Activated CD4-positive, alpha-beta T cell treated with anti-CD3 and anti-CD28 coated beads for 24 hours (primary cell): ENCODE results near the gene GPRASP3.
"Not testable (repeated sequence)": the region's sequence is repeated elsewhere in the genome, so short reads cannot be mapped to it uniquely, and the experiment has no call there.

Source experiments
- DNase-seq, 2 donors: peaks; one replicate each; pipeline ENCODE4 v3.0.0-alpha.2; 2020; ENCODE audit warnings: low read depth in 2 of 2

Gene GPRASP3

GRCh38 chrX:102720237-102721168, at the start of gene GPRASP3:
Gene GPRASP3, plus strand, starts transcription at chrX:102720743. Its CDS starts 28,253 bp downstream, at chrX:102748996.
- DNase-seq = peak; percentile 48 to 58

GRCh38 chrX:102672856-102673255, 47.7 kb upstream of the GPRASP3 start:
- DNase-seq = no peak

GRCh38 chrX:102677479-102677878, 43.1 kb upstream of the GPRASP3 start:
- DNase-seq = not testable (repeated sequence)

- DNase-seq = no peak
These were observed 35.6 kb upstream of the GPRASP3 start for GRCh38 chrX:102684772-102685520.

GRCh38 chrX:102694749-102695148, 25.8 kb upstream of the GPRASP3 start:
- no peak for DNase-seq

- DNase-seq = no peak
These were observed 24.2 kb upstream of the GPRASP3 start for GRCh38 chrX:102696306-102696705.

- DNase-seq = no peak
These were observed 23.0 kb upstream of the GPRASP3 start for GRCh38 chrX:102697494-102697893.

- DNase-seq = no peak
These were observed 11.6 kb upstream of the GPRASP3 start for GRCh38 chrX:102708900-102709299.

- no peak for DNase-seq
These were observed 8.7 kb upstream of the GPRASP3 start for GRCh38 chrX:102711872-102712215.

GRCh38 chrX:102712216-102712966, 8.2 kb upstream of the GPRASP3 start, which contains the start of gene GPRASP2:
Gene GPRASP2, plus strand, starts transcription at chrX:102712448. Its CDS starts 2,422 bp downstream, at chrX:102714870.
- no peak for DNase-seq

GRCh38 chrX:102712981-102713625, 7.4 kb upstream of the GPRASP3 start:
- no peak for DNase-seq

GRCh38 chrX:102714994-102715393, 5.5 kb upstream of the GPRASP3 start:
- no peak for DNase-seq

GRCh38 chrX:102715967-102716366, 4.6 kb upstream of the GPRASP3 start:
- no peak for DNase-seq

- DNase-seq = not testable (repeated sequence)
These were observed 595 bp downstream of the GPRASP3 start for GRCh38 chrX:102721169-102721506.

GRCh38 chrX:102723456-102723855, 2.9 kb downstream of the GPRASP3 start:
- no peak for DNase-seq

GRCh38 chrX:102727761-102728160, 7.2 kb downstream of the GPRASP3 start:
- no peak for DNase-seq

- DNase-seq = no peak
These were observed 8.1 kb downstream of the GPRASP3 start for GRCh38 chrX:102728646-102729045.

GRCh38 chrX:102739657-102740056, 19.1 kb downstream of the GPRASP3 start:
- no peak for DNase-seq

GRCh38 chrX:102744307-102744706, 23.8 kb downstream of the GPRASP3 start:
- DNase-seq = no peak

GRCh38 chrX:102745513-102745856, 24.9 kb downstream of the GPRASP3 start:
- no peak for DNase-seq

- no peak for DNase-seq
These were observed 25.5 kb downstream of the GPRASP3 start for GRCh38 chrX:102745857-102746584.
